ENCODE data around the gene TMEM125.

The TMEM125 gene

DNA sequence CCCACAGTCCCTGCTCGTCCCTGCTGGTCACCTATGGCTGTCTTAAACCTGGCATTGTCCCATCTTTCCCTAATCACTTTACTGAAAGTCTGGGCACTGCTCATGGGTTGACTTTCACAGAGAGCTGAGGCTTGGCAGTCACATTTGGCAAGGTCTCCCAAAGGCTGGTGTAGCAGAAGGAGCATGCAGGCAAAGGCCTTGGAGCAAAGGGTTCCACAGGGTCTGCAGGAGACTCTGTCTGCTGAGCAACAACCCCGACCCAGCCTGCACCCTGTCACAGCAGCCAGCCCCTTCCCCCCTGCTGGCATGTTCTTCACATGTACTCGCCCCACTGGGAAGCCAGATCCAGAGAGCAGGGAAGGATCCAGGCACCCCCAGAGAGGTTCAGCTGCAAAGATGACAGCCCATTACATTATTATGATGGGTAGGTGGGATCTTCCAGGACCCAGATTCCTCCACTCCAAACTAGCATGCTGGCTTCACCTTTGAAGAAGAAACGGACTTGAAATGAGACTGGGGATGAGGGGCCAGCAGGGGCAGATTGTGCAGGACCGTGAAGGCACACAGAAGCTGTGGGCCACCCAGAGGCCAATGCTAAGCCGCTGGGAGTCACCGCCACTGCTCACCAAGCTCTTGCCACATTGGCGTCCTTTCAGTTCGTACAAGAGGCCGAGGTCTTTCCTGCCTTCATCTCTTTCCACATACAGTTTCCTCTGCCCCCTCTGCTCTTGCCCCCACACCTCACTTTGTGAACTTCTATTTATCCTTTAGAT is 14.2 kb upstream of the TMEM125 start:
- Histone ChIP-seq H3K4me1 (no peaks in the 10 kb centered on the region), H3K27me3 (no peaks in the 10 kb centered on the region)
- TF ChIP-seq Cebpa-rat (IDR thresholded peaks at IDR 0.05), result no peak

DNA sequence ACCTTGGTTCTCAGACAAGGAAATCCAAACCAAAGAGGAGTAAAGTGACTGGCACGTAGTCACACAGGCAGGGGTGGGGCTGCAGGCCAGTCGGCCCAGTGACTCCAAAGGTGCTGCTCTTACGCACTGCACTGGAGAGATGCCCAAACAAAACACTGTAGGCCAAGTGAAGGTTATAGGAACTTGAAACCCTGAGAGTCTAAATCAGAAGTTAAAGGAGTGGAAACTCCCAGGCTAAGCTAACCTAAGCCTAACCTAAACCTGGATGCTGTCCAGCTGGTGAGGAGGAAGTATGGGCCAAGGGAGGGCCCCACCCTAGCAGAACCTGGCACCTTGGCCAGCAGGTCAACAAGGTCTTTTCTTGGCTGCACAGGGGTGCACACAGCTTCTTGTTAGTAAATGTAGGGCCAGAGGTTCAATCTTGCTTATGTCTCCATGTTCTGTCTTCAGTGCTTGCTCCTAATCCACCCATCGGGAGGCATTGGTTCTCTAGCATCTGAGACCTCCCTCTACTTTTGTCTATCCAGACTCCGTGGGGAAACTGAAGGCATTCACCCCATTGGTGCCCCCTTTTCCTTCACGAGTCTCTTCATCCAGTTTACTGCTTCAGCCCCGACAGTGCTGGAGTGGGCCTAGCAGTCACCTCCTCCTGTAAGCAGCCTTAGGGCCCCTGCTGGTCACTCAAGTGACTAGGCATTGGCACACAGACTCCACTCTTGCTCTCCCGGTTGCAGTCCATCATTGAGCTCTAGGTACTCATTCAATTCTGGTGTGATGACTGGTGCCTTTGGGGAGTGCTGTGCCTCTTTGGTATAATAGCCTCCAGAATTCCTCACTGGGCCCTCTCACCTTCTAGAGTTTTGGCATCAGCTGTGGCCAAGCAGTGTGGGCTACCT is 12.9 kb upstream of the TMEM125 start:
- Histone ChIP-seq H3K27me3 (no peaks in the 10 kb centered on the region), H3K9ac (no peak overlapping the region), H3K27ac (no peak overlapping the region), H3K36me3 (no peaks in the 10 kb centered on the region), H3K4me2 (no peak overlapping the region), H3K4me1 (no peaks in the 10 kb centered on the region), H3K4me3 (no peak overlapping the region), H4K20me1 (no peaks in the 10 kb centered on the region), H3K9me3 (replicated peaks in 1 of 11) (peaks cover 42 to 55% (median 49%) of the 10 kb centered on the region in 11 experiments)
- no peak for TF ChIP-seq Cebpa-rat (IDR thresholded peaks at IDR 0.05)

More for the DNA sequence above, 14.2 kb upstream of the TMEM125 start:
- Histone ChIP-seq H3K4me3 (no peak overlapping the region), H3K27ac (no peak overlapping the region), H3K36me3 (peaks cover 0 to 3% (median 0%) of the 10 kb centered on the region in 11 experiments; a peak in 2 of 22 replicates), H3K9ac (no peak overlapping the region), H3K9me3 (replicated peaks in 1 of 11) (peaks cover 39 to 55% (median 48%) of the 10 kb centered on the region in 11 experiments), H4K20me1 (no peaks in the 10 kb centered on the region), H3K4me2 (no peak overlapping the region)

DNA sequence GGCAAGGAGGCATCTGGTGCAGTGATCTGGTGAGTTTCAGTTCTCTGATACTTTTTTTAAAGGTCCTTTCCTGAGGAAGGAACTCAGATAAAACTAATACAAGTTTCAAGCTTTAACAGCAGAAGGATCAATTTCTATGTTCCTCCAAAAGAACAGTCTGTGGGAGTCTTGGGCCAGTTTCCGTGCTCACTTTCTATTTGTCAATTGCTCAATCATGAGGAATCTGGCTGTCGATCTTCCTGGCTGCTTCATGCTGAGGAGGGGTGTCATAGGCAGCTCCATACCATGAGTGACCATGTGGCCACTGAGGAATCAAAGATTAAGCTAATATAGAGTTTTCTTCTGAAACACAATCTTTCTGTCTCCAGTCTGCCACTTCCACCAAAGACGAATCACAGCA is 11.4 kb upstream of the TMEM125 start:
- H3K4me2 ChIP-seq, result no peak overlapping the region
- no peak overlapping the region for H3K9ac ChIP-seq
- 0 out of 22 replicates have a peak, but pooled peaks cover 0 to 5% (median 0%) of the 10 kb centered on the region in 11 experiments for H3K36me3 ChIP-seq
- no peaks in the 10 kb centered on the region for H4K20me1 ChIP-seq
- no peaks in the 10 kb centered on the region for H3K4me1 ChIP-seq
- no peaks in the 10 kb centered on the region for H3K27me3 ChIP-seq
- peaks cover 57 to 68% (median 64%) of the 10 kb centered on the region in 11 experiments for H3K9me3 ChIP-seq (replicated peaks in 1 of 11)
- H3K27ac ChIP-seq, result no peak overlapping the region
- no peak overlapping the region for H3K4me3 ChIP-seq
- TF ChIP-seq Cebpa-rat (IDR thresholded peaks at IDR 0.05), result no peak

DNA sequence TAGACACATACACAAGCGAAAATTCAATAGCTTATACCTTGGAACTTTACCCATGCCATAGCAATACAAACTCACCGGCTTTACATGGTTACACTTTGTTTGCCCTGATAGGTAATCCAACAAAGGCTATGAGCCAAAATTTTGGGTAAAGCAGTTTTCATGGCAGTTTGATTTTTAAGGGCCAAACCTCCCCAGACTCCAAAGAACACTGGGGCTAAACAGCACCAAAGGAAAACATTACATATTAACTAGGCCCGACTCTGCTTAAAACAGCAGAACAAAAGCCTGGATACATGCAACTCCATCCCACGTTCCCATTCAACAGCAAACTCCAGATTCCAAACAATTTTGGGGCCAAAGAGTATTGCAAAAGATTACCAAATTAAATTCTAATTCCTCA is 4.4 kb upstream of the TMEM125 start:
- no peaks in the 10 kb centered on the region for H3K27me3 ChIP-seq
- no peak overlapping the region for H3K27ac ChIP-seq
- H3K4me2 ChIP-seq, result no peak overlapping the region
- no peaks in the 10 kb centered on the region for H4K20me1 ChIP-seq
- peaks cover 0 to 10% (median 0%) of the 10 kb centered on the region in 10 experiments; a peak in 2 of 20 replicates for H3K4me1 ChIP-seq
- 0 out of 22 replicates have a peak, but pooled peaks cover 0 to 5% (median 0%) of the 10 kb centered on the region in 11 experiments for H3K36me3 ChIP-seq
- H3K9me3 ChIP-seq (replicated peaks in 1 of 11), result peaks cover 30 to 55% (median 44%) of the 10 kb centered on the region in 11 experiments
- no peak overlapping the region for H3K9ac ChIP-seq
- H3K4me3 ChIP-seq, result no peak overlapping the region
- no peak for TF ChIP-seq Cebpa-rat (IDR thresholded peaks at IDR 0.05)

DNA sequence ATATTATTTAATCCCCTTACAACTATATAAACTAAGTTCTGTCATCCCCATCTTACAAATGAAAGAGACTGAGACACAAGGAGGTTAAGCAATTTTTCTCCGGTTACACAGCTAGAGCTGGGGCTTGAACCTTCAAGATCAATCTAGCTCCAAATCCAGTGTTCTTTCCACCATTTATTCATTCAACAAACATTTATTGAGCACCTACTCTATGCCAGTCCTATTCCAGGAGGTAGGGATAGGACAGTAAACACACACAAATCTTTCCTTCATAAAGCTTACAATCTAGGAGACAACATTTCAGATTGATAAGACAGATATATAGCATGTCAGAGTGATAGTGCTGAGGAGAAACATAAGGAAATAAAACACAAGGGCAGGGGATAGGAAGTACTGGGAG is 2.9 kb upstream of the TMEM125 start:
- Histone ChIP-seq H3K36me3 (0 out of 22 replicates have a peak, but pooled peaks cover 0 to 5% (median 0%) of the 10 kb centered on the region in 11 experiments), H4K20me1 (no peaks in the 10 kb centered on the region), H3K27me3 (no peaks in the 10 kb centered on the region), H3K27ac (no peak overlapping the region), H3K9ac (no peak overlapping the region), H3K4me2 (no peak overlapping the region), H3K4me3 (no peak overlapping the region), H3K4me1 (peaks cover 0 to 10% (median 0%) of the 10 kb centered on the region in 10 experiments; a peak in 2 of 20 replicates), H3K9me3 (replicated peaks in 1 of 11) (peaks cover 16 to 41% (median 31%) of the 10 kb centered on the region in 11 experiments)
- TF ChIP-seq Cebpa-rat (IDR thresholded peaks at IDR 0.05), result no peak

DNA sequence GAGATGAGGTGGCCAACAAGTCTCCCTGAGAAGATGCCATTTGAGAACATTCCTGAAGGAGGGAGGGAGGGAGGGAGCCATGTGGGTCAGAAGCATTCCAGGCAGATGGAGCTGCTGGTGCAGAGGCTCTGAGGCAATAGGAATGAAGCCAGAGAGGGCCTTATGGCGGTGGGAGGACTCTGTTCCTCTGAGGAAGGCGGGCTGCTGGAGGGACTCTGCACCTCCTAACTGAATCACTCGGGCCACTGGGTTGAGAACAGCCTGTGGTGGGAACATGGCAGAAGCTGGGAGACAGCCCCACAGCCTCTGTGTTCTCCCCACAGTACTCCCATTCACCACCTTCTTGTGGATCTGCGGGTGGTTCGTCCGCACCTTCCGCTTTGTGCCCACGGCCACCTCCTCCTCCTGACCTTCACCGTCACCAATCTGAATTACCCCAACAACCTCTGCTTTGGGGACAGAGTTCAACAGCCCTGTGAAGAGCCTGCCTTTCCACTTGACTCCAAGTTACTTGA is 2.4 kb upstream of the TMEM125 start:
- Histone ChIP-seq H3K36me3 (0 out of 22 replicates have a peak, but pooled peaks cover 0 to 5% (median 0%) of the 10 kb centered on the region in 11 experiments), H3K9me3 (replicated peaks in 1 of 11) (peaks cover 13 to 36% (median 26%) of the 10 kb centered on the region in 11 experiments), H3K27me3 (no peaks in the 10 kb centered on the region), H3K4me3 (no peak overlapping the region), H3K4me2 (no peak overlapping the region), H3K27ac (no peak overlapping the region), H3K4me1 (peaks cover 0 to 10% (median 0%) of the 10 kb centered on the region in 10 experiments; a peak in 2 of 20 replicates), H3K9ac (no peak overlapping the region), H4K20me1 (no peaks in the 10 kb centered on the region)
- TF ChIP-seq Cebpa-rat (IDR thresholded peaks at IDR 0.05), result no peak

DNA sequence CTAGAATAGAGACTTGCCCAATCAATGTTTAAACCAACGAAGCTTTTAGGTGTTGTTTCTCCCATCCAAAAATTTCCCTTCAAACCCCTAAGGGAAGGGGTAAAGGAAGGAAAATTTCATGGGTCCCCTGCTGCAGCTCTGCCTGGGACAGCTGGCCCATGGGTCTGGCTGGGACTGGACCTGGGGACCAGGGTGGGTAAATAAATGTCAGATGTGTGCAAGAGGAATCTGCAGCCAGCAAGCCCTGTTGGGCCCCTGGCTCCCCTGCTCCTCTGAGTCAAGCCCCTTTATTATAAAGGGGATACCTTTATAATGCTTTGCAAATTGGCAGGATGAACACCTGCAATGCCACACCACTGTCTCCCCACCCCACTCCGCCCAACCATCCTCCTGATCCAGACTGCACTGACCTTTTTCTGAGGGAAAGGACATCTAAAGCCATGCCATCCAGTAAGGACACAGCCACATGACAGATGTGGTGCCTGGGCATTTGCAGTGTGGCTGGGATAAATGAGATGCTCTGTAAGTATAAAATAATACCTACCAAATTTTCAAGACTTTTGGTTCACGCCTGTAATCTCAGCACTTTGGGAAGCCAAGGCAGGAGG is 1.9 kb upstream of the TMEM125 start:
- no peak for TF ChIP-seq Cebpa-rat (IDR thresholded peaks at IDR 0.05)
- H3K9me3 ChIP-seq (replicated peaks in 1 of 11), result peaks cover 8 to 31% (median 21%) of the 10 kb centered on the region in 11 experiments
- no peaks in the 10 kb centered on the region for H3K27me3 ChIP-seq
- H3K27ac ChIP-seq, result no peak overlapping the region
- no peak overlapping the region for H3K4me2 ChIP-seq
- no peak overlapping the region for H3K4me3 ChIP-seq
- H3K9ac ChIP-seq, result no peak overlapping the region
- H3K4me1 ChIP-seq, result peaks cover 0 to 10% (median 0%) of the 10 kb centered on the region in 10 experiments; a peak in 2 of 20 replicates
- H3K36me3 ChIP-seq, result peaks cover 0 to 1% (median 0%) of the 10 kb centered on the region in 11 experiments; a peak in 1 of 22 replicates
- no peaks in the 10 kb centered on the region for H4K20me1 ChIP-seq

DNA sequence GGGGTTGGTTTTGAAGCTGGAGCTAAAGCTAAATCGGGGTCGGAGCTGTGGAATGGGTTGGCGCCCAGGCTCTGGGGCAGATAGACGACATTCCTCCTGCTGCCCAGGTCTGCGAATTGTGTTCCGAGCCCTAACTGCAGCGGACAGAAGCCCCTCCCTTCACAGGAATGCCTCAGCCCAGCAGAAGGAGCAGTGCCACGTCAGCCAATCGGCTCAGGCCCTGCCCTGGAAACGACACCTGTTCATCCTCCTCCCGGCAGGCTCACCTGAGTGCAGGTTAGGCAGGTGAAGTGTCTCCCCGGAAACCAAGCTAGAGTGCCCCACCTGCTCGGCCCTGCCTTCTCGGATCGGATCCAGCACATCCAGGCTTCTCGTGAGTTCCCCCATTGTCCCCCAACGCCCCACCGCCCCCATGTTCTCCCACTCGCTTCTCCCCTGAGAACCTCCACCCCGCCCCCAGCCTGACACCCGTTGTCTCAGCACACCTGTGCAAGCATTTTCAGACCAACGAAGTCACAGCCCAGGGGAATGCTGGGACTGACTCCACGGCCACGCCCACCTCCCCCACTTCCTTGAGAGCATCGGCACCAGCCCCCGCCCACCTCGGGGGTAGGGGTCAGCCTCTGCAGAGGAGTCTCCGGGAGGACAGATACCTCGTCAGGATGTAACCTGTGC is 775 bp downstream of the TMEM125 start:
- H3K4me1 ChIP-seq, result peaks cover 11 to 35% (median 23%) of the 10 kb centered on the region in 10 experiments
- no peaks in the 10 kb centered on the region; a peak in 1 of 22 replicates for H3K36me3 ChIP-seq
- H3K9ac ChIP-seq, result no peak overlapping the region
- TF ChIP-seq Cebpa-rat (IDR thresholded peaks at IDR 0.05), result no peak
- no peaks in the 10 kb centered on the region for H3K27me3 ChIP-seq
- H3K27ac ChIP-seq, result no peak overlapping the region
- no peak overlapping the region for H3K4me2 ChIP-seq
- H3K4me3 ChIP-seq, result no peak overlapping the region
- peaks cover 0 to 16% (median 3%) of the 10 kb centered on the region in 11 experiments; a peak in 7 of 22 replicates for H3K9me3 ChIP-seq (replicated peaks in 1 of 11)
- no peaks in the 10 kb centered on the region for H4K20me1 ChIP-seq

All from BLaER1 treated with 17β-estradiol and CSF1 and Interleukin-3, amounts not matched to agents 10 nM and 100 nM (cell line).